Cardiac muscle cell (in vitro differentiated cells and primary cell): ENCODE measurements around the gene INSIG1. TPM values are rescaled to one million over a fixed set of nuclear protein-coding genes. Genes with fewer than 3 reads are reported as not detected.

Experiments
- DNase-seq, 2 donors: peaks; one replicate each; pipeline versions ENCODE4 v3.0.0 to v3.0.0-alpha.2; 2010 to 2017; ENCODE audit warnings: low read depth in 1 of 2, low spot score in 1 of 2
- H3K27ac ChIP-seq: fragments of 200-600 bp; sonication (generic); 2 replicates; pipeline ENCODE4 v1.5.1; 2016
- H3K27me3 ChIP-seq: fragments of 200-600 bp; sonication (generic); 2 replicates; pipeline ENCODE4 v1.6.0; 2016; ENCODE audit warnings: control low read depth
- H3K36me3 ChIP-seq: fragments of 200-600 bp; sonication (generic); 2 replicates; pipeline ENCODE4 v1.5.1; 2016; ENCODE audit warnings: control low read depth
- H3K4me1 ChIP-seq: fragments of 200-600 bp; sonication (generic); 2 replicates; pipeline ENCODE4 v1.8.1; 2017; ENCODE audit warnings: low read depth, mild to moderate bottlenecking, mixed run types
- H3K4me3 ChIP-seq: fragments of 200-600 bp; sonication (generic); 2 replicates; pipeline ENCODE4 v1.5.1; 2016; ENCODE audit warnings: mild to moderate bottlenecking
- H3K9me3 ChIP-seq: fragments of 200-600 bp; sonication (generic); 2 replicates; pipeline ENCODE4 v1.5.1; 2017; ENCODE audit warnings: low read depth, mild to moderate bottlenecking, control low read depth
- polyA plus RNA-seq: library from polyadenylated mRNA; unstranded; fragments of >200 nt; fragmentation: Nextera tagmentation; extraction: Ambion mirVana; gene quantifications from 2 replicates; pipeline ENCODE4 v1.2.1, GENCODE V29; 2016
- total RNA-seq: library from RNA; depleted of rRNA; stranded (reverse); fragments of >200 nt; gene quantifications from 2 replicates; pipeline ENCODE4 v1.2.3, GENCODE V29; 2016
- TF ChIP-seq, protein P1 (sequence below): IDR thresholded peaks from 2 replicates; pipeline ENCODE4 v1.5.1; 2012; ENCODE audit warnings: low read depth, mild to moderate bottlenecking, low read length

The INSIG1 gene
- total and polyA plus RNA-seq, 2 experiments from 2014 or later, result 76.3 to 103 TPM

DNA sequence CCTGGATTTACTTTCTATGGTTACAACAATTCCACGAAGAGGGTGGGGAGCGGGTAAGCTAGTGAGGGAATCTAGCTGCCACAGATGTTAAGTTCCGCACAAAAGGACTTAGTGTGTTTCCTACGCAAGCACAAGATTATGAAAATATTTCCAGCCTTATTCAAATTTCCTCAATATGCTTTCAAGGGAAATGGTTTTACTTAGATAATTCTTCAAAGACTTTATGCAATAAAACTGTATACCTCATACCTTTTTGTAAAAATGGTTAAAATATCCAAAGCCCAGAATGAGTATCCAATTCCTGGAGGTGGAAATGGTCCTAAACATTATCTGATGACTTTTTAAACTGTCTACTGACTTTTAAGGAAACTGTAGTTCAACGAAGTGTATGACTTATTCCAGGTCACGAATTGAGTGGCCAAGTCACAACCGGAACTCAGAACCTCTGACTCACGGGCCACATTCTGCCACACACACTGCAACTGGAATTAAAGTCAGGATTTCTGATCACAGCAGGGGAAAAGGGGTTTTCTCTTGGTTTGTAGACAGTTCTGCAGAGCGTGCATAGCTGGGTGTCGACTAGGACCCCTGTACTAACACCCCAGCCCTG is 20.2 kb upstream of the INSIG1 start:
- TF ChIP-seq, protein P1, sequence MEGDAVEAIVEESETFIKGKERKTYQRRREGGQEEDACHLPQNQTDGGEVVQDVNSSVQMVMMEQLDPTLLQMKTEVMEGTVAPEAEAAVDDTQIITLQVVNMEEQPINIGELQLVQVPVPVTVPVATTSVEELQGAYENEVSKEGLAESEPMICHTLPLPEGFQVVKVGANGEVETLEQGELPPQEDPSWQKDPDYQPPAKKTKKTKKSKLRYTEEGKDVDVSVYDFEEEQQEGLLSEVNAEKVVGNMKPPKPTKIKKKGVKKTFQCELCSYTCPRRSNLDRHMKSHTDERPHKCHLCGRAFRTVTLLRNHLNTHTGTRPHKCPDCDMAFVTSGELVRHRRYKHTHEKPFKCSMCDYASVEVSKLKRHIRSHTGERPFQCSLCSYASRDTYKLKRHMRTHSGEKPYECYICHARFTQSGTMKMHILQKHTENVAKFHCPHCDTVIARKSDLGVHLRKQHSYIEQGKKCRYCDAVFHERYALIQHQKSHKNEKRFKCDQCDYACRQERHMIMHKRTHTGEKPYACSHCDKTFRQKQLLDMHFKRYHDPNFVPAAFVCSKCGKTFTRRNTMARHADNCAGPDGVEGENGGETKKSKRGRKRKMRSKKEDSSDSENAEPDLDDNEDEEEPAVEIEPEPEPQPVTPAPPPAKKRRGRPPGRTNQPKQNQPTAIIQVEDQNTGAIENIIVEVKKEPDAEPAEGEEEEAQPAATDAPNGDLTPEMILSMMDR, result no peak
- no peak for DNase-seq
- no peaks in the 10 kb centered on the region for H3K36me3 ChIP-seq
- H3K9me3 ChIP-seq, result no peaks in the 10 kb centered on the region
- no peaks in the 10 kb centered on the region for H3K4me1 ChIP-seq
- no peaks in the 10 kb centered on the region for H3K27me3 ChIP-seq
- no peak overlapping the region for H3K27ac ChIP-seq
- no peak overlapping the region for H3K4me3 ChIP-seq

DNA sequence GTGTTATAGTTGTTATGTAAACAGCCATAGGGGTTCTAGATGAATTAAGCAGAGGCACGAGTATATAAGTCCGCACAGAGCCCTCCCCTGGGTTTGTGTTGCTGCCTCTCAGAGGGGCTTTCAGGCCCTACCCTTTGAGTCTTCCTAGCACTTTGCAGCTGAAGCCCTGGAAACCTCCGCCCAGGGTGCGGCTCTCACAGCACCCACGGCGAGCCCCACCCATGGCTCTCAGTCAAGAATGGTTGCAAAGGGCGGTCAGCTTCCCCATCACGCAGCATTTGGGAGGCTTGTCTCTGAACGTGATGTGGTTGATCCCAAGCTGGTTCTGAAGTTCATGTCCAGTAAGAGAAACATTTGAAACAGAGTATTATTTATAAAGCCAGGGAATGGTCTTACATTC is 18.8 kb upstream of the INSIG1 start:
- DNase-seq, result no peak
- Histone ChIP-seq H3K4me3 (no peak overlapping the region), H3K36me3 (no peaks in the 10 kb centered on the region), H3K4me1 (no peaks in the 10 kb centered on the region), H3K9me3 (no peaks in the 10 kb centered on the region), H3K27ac (no peak overlapping the region), H3K27me3 (no peaks in the 10 kb centered on the region)
- TF ChIP-seq, protein P1, result no peak

DNA sequence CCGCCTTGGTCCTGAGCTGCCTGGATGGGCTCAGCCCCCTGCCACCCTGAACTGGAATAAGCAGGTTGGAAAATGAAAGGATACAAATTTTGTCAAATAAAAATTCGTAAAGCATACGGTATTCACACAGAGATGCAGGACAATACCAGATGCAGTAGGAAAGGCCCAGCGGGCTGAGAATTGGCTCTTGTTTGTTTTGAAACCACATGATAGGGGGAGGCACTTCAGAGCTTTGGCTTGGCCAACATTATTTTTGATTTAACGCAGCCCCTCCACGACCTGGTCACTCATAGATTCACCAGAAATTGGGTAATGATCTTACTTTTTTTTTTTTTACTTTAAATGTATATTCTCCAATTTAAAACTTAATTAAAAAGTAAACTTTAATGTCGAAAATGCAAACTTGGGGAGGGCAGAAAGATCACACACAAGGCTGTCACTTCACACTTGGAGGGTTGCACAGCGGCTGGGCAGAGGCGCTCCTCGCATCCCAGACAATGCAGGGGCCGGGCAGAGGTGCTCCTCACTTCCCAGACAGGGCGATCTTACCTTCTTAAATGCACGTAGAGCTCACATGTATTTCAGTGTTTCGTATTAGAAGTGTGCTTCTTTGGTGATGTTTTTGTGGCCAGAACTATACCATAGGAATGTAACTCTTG is 17.8 kb upstream of the INSIG1 start:
- no peak overlapping the region for H3K27ac ChIP-seq
- no peak overlapping the region for H3K4me3 ChIP-seq
- no peaks in the 10 kb centered on the region for H3K36me3 ChIP-seq
- H3K27me3 ChIP-seq, result no peaks in the 10 kb centered on the region
- no peak for DNase-seq
- TF ChIP-seq, protein P1, result no peak
- H3K4me1 ChIP-seq, result no peaks in the 10 kb centered on the region
- H3K9me3 ChIP-seq, result no peaks in the 10 kb centered on the region

DNA sequence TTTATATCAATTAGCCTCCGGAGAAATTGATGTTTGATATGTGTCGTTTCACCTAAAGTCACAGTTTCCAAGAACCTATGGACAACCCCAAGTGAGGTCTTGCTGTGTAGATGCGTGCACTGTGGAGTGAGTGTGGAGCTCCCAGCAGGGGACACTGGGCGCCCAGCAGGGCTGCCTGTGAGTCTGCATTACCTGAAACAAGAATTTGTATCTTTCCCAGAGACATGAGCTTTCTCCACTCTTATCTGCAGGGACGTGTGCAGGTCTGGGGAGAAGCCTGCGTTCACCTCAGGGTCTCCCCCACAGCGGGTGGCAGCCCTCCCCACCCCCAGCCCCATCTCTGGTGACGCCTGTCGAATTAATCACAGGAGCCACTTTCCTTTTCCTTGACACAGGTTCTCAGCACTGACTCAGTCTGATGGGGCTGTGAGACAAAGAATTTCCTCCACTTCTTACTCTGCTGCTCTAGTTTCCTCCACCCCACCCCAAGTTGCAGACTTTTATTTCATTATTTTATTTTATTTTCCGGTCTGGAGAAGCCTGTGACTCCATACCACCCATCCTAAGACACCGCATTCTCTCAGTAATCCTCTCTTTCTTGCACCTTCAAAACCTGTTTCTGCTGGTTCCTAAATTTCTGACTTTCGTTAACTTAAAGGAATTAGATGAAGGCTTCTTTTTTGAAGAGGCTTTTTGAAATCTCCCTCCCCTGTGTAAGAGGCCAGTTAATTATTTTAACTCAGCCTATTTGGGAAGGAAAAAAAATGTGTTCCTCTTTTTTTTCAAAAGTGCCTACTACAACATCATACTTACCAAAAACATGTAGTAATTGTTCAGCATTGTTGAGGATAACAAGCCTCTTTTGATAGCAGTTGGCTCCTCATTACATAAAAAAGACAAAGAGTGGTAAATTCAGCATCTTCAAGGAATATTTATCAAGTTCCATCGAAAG is 17.0 kb upstream of the INSIG1 start:
- H3K36me3 ChIP-seq, result no peaks in the 10 kb centered on the region
- no peaks in the 10 kb centered on the region for H3K27me3 ChIP-seq
- DNase-seq, result no peak
- H3K9me3 ChIP-seq, result no peaks in the 10 kb centered on the region
- H3K4me3 ChIP-seq, result no peak overlapping the region
- no peaks in the 10 kb centered on the region for H3K4me1 ChIP-seq
- H3K27ac ChIP-seq, result no peak overlapping the region
- TF ChIP-seq, protein P1, result no peak

DNA sequence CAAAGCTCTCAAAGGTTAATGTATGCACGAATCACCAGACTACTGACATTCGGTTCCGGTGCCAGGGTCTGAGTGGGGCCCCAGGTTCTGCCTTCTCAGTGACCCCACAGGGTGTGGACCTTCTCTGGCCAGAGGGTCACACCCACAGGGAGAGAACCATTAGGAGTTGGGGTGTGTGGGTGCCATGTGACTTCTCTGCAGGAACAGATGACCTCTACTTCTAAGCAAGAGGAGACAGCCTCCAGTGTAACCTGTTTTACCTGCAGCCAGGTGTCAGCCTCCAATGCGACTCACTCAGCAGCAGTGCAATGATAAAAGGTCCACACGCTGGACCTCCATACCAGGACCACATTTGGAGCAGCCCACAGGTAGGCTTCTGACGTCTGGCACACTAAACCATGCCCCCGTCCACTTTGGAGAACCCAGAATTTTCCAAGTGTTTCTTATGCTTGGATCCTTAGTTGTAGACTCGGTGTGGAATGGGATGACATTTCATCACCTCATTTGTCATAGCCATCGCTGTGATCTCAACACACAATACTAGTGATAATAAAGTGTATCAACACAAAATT is 16.2 kb upstream of the INSIG1 start:
- H3K9me3 ChIP-seq, result no peaks in the 10 kb centered on the region
- H3K4me3 ChIP-seq, result no peak overlapping the region
- no peak for DNase-seq
- H3K27me3 ChIP-seq, result no peaks in the 10 kb centered on the region
- H3K4me1 ChIP-seq, result no peaks in the 10 kb centered on the region
- TF ChIP-seq, protein P1, result no peak
- H3K36me3 ChIP-seq, result no peaks in the 10 kb centered on the region
- H3K27ac ChIP-seq, result no peak overlapping the region
